Tibial artery (tissue), 4 donors: ENCODE data around the gene PAH.

Experiments
- DNase-seq, 2 donors: peaks; one replicate each; pipeline ENCODE4 v3.0.0-alpha.2; 2019
- H3K27ac ChIP-seq, 2 donors: fragments of 200-600 bp; sonication (generic) in 1 of 2; 1 replicate in 1 of 2; 2 replicates in 1 of 2; pipeline ENCODE4 v1.5.1; 2018 to 2019; ENCODE audit warnings: mild to moderate bottlenecking in 1 of 2
- H3K27me3 ChIP-seq, 2 donors: fragments of 200-600 bp; sonication (generic) in 1 of 2; one replicate each; pipeline versions ENCODE4 v1.5.1 to v1.6.0; 2016 to 2019
- H3K36me3 ChIP-seq, 3 donors: fragments of 200-600 bp; sonication (generic) in 2 of 3; one replicate each; pipeline ENCODE4 v1.5.1; 2016 to 2019; ENCODE audit warnings: mild to moderate bottlenecking in 2 of 3
- H3K4me1 ChIP-seq, 4 donors: fragments of 200-600 bp; sonication (generic) in 2 of 4; 1 replicate in 3 of 4; 2 replicates in 1 of 4; pipeline ENCODE4 v1.5.1; 2016 to 2019
- H3K4me3 ChIP-seq, 2 donors: fragments of 200-600 bp; sonication (generic) in 1 of 2; 1 replicate in 1 of 2; 2 replicates in 1 of 2; pipeline ENCODE4 v1.5.1; 2018 to 2019; ENCODE audit warnings: mild to moderate bottlenecking in 2 of 2
- H3K9me3 ChIP-seq, 3 donors: fragments of 200-600 bp; sonication (generic) in 1 of 3; one replicate each; pipeline ENCODE4 v1.5.1; 2016 to 2019
- CTCF ChIP-seq, 2 experiments: fragments of 200-600 bp in 1 of 2; fragments of 450-650 bp in 1 of 2; IDR thresholded peaks; one replicate each; pipeline ENCODE4 v1.5.1; 2017 to 2019; ENCODE audit warnings: antibody characterized with exemption in 2 of 2, mild to moderate bottlenecking in 1 of 2, moderate library complexity in 1 of 2
- intact Hi-C: fragments of 100-400 bp; cut with DNase I; formaldehyde crosslinking; loops from one replicate; pipeline ENCODE4 v1.15.0; 2023; ENCODE audit warnings: low total_unique reads

PAH gene

GRCh38 chr12:102963796-102964195, 46.8 kb upstream of the PAH start:
- H3K36me3 ChIP-seq = no peaks in the 10 kb centered on the region
- H3K4me3 ChIP-seq = no peak overlapping the region
- peaks cover 0 to 19% (median 3%) of the 10 kb centered on the region in 4 donors for H3K4me1 ChIP-seq
- peaks cover 0 to 77% of the 10 kb centered on the region in 2 donors for H3K27me3 ChIP-seq
- H3K9me3 ChIP-seq = peaks cover 0 to 14% (median 0%) of the 10 kb centered on the region in 3 donors
- no peak for TF ChIP-seq CTCF (IDR thresholded peaks at IDR 0.05)
- intact Hi-C loops = no loop called here
- DNase-seq = no peak
- no peak overlapping the region for H3K27ac ChIP-seq

GRCh38 chr12:102962986-102963385, 45.9 kb upstream of the PAH start:
- Histone ChIP-seq H3K4me3 (no peak overlapping the region), H3K27ac (no peak overlapping the region), H3K9me3 (peaks cover 0 to 14% (median 0%) of the 10 kb centered on the region in 3 donors), H3K4me1 (peaks cover 0 to 27% (median 11%) of the 10 kb centered on the region in 4 donors), H3K27me3 (peaks cover 0 to 85% of the 10 kb centered on the region in 2 donors), H3K36me3 (no peaks in the 10 kb centered on the region)
- TF ChIP-seq CTCF (IDR thresholded peaks at IDR 0.05) = no peak
- no peak for DNase-seq
- intact Hi-C loops = no loop called here

GRCh38 chr12:102962532-102962931, 45.5 kb upstream of the PAH start:
- Histone ChIP-seq H3K4me3 (no peak overlapping the region), H3K9me3 (peaks cover 0 to 14% (median 0%) of the 10 kb centered on the region in 3 donors), H3K27ac (no peak overlapping the region), H3K36me3 (no peaks in the 10 kb centered on the region), H3K27me3 (peaks cover 0 to 89% of the 10 kb centered on the region in 2 donors), H3K4me1 (peaks cover 0 to 31% (median 15%) of the 10 kb centered on the region in 4 donors)
- TF ChIP-seq CTCF (IDR thresholded peaks at IDR 0.05) = no peak
- intact Hi-C loops = no loop called here
- no peak for DNase-seq

- no peak overlapping the region for H3K4me3 ChIP-seq
- H3K27me3 ChIP-seq = peaks cover 0 to 94% of the 10 kb centered on the region in 2 donors
- H3K36me3 ChIP-seq = no peaks in the 10 kb centered on the region
- peaks cover 0 to 42% (median 20%) of the 10 kb centered on the region in 4 donors for H3K4me1 ChIP-seq
- H3K9me3 ChIP-seq = peaks cover 0 to 14% (median 0%) of the 10 kb centered on the region in 3 donors
- no peak overlapping the region for H3K27ac ChIP-seq
- no peak for DNase-seq
- intact Hi-C loops = no loop called here
- TF ChIP-seq CTCF (IDR thresholded peaks at IDR 0.05) = no peak
Measured at GRCh38 chr12:102961466-102961855, 44.4 kb upstream of the PAH start.

- H3K27ac ChIP-seq = no peak overlapping the region
- intact Hi-C loops = no loop called here
- peaks cover 0 to 14% (median 0%) of the 10 kb centered on the region in 3 donors for H3K9me3 ChIP-seq
- H3K36me3 ChIP-seq = no peaks in the 10 kb centered on the region
- peaks cover 0 to 46% (median 23%) of the 10 kb centered on the region in 4 donors for H3K4me1 ChIP-seq
- H3K27me3 ChIP-seq = peaks cover 0 to 94% of the 10 kb centered on the region in 2 donors
- no peak for TF ChIP-seq CTCF (IDR thresholded peaks at IDR 0.05)
- H3K4me3 ChIP-seq = no peak overlapping the region
- DNase-seq = no peak
Measured at GRCh38 chr12:102960766-102961465, 43.9 kb upstream of the PAH start.
